Body of pancreas (tissue), 4 donors: ENCODE measurements around the gene YY1. TPM values are rescaled to one million over a fixed set of nuclear protein-coding genes. Genes with fewer than 3 reads are reported as not detected.

Source experiments
- ATAC-seq: fragments of 150-250 bp; one replicate; pipeline ENCODE4 v1.9.1; 2016
- DNase-seq, 4 donors: peaks; one replicate each; pipeline ENCODE4 v3.0.0-alpha.2; 2019
- H3K27ac ChIP-seq, 4 donors: fragments of 200-600 bp; sonication (generic); 1 replicate in 3 of 4; 2 replicates in 1 of 4; pipeline versions ENCODE4 v1.5.1 to v1.6.1; 2016 to 2019; ENCODE audit warnings: mild to moderate bottlenecking in 1 of 4, mixed read lengths in 1 of 4, moderate library complexity in 1 of 4
- H3K27me3 ChIP-seq, 2 donors: fragments of 200-600 bp; sonication (generic); one replicate each; pipeline ENCODE4 v1.6.0; 2016; ENCODE audit warnings: mild to moderate bottlenecking in 1 of 2
- H3K36me3 ChIP-seq, 2 donors: fragments of 200-600 bp; sonication (generic); replicated peaks in 1 of 2; 2 replicates each; pipeline ENCODE4 v1.5.1; 2016; ENCODE audit warnings: low read depth in 2 of 2; ENCODE audit not compliant: insufficient read depth in 1 of 2
- H3K4me1 ChIP-seq: fragments of 200-600 bp; sonication (generic); one replicate; pipeline ENCODE4 v1.6.0; 2016
- H3K4me3 ChIP-seq, 2 donors: fragments of 200-600 bp; sonication (generic); 1 replicate in 1 of 2; 2 replicates in 1 of 2; pipeline ENCODE4 v1.5.1; 2016 to 2019
- H3K9me3 ChIP-seq, 3 donors: fragments of 200-600 bp; sonication (generic); 1 replicate in 2 of 3; 2 replicates in 1 of 3; pipeline ENCODE4 v1.5.1; 2016
- CTCF ChIP-seq, 7 experiments: fragments of 450-650 bp in 4 of 7; fragments of 200-600 bp in 3 of 7; sonication (generic) in 3 of 7; IDR thresholded peaks; one replicate each; pipeline ENCODE4 v1.5.1; 2016 to 2019; ENCODE audit warnings: antibody characterized with exemption in 7 of 7
- POLR2A ChIP-seq, 3 donors: fragments of 450-650 bp; IDR thresholded peaks; one replicate each; pipeline ENCODE4 v1.6.1; 2016; ENCODE audit warnings: antibody characterized with exemption in 3 of 3, mild to moderate bottlenecking in 2 of 3
- WGBS, 2 donors: methylation state at CpG; one replicate each; pipeline ENCODE4 v1.1.5; 2017; 5-methylcytosine and 5-hydroxymethylcytosine counted together
- intact Hi-C: fragments of 100-400 bp; cut with DNase I; formaldehyde crosslinking; loops from one replicate; pipeline ENCODE4 v1.15.1; 2023
- total RNA-seq, 2 donors: library from RNA; depleted of rRNA; stranded (reverse); fragments of >200 nt; gene quantifications; one replicate each; pipeline ENCODE4 v1.1.0, GENCODE V29; 2016

The YY1 gene
- total RNA-seq, 2 donors from 2014 or later: 27.0 to 30.3 TPM

GRCh38 chr14:100211366-100211765, 27.6 kb upstream of the YY1 start:
- Histone ChIP-seq H3K27ac (no peak overlapping the region), H3K9me3 (no peaks in the 10 kb centered on the region), H3K4me3 (no peak overlapping the region), H3K4me1 (peaks cover 16% of the 10 kb centered on the region), H3K36me3 (no peaks in the 10 kb centered on the region), H3K27me3 (no peaks in the 10 kb centered on the region)
- TF ChIP-seq CTCF (IDR thresholded peaks at IDR 0.05) (no peak), POLR2A (IDR thresholded peaks at IDR 0.05) (no peak)
- DNase-seq (no peak), ATAC-seq (no peak)
- WGBS, 2 donors: 81 to 87% methylated on average over 4 to 9 of the region's 9 CpGs
- intact Hi-C loops: no loop called here

DNA sequence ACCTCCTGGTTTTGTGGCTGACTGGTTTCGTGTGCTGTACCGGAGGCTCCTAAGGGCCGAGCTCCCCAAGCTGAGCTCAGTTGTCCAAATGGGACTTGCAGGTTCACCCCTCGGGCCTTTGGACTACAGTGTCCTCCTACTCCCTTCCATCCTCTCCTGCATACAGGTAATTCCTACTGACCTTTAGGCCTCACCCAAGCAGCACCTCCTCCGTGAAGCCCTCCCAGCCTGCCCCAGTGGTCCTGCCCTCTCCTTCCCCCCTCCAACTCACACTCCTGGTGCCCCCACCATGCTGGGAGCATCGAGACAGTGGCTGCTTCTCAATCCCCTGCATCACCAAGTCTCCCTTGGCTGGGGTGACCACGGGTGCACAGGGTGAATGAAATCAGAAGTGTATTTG, 27.1 kb upstream of the YY1 start:
- Histone ChIP-seq H3K4me3 (no peak overlapping the region), H3K4me1 (peaks cover 16% of the 10 kb centered on the region), H3K27ac (no peak overlapping the region), H3K36me3 (no peaks in the 10 kb centered on the region), H3K27me3 (no peaks in the 10 kb centered on the region), H3K9me3 (no peaks in the 10 kb centered on the region)
- TF ChIP-seq CTCF (IDR thresholded peaks at IDR 0.05) (no peak), POLR2A (IDR thresholded peaks at IDR 0.05) (no peak)
- DNase-seq (no peak), ATAC-seq (no peak)
- intact Hi-C loops: no loop called here
- WGBS, 2 donors: 89 to 90% methylated on average over 7 of the region's 7 CpGs

- TF ChIP-seq POLR2A (IDR thresholded peaks at IDR 0.05): no peak
- no peaks in the 10 kb centered on the region for H3K36me3 ChIP-seq
- 90% methylated on average over 7 of the region's 7 CpGs for WGBS, 2 donors
- ATAC-seq (no peak), DNase-seq (no peak)
- H3K4me3 ChIP-seq: no peak overlapping the region
- peaks cover 16% of the 10 kb centered on the region for H3K4me1 ChIP-seq
- H3K27ac ChIP-seq: no peak overlapping the region
- H3K9me3 ChIP-seq: no peaks in the 10 kb centered on the region
- intact Hi-C loops: no loop called here
- H3K27me3 ChIP-seq: no peaks in the 10 kb centered on the region
These were observed 26.2 kb upstream of the YY1 start for GRCh38 chr14:100212476-100213333.

DNA sequence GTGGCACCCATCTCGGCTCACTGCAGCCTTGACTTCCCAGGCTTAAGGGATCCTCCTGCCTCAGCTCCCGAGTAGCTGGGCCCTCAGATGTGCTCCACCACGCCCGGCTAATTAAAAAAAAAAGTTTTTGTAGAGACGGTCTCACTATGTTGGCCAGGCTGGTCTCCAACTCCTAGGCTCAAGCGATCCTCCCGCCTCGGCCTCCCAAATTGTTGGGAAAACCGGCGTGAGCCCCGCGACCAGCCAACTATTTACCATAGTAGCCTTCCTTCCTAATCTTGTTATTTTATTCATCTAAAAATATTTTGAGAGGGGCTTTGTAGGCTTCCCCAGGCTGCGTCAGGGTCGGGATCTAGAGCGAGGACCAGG, 25.4 kb upstream of the YY1 start:
- no peaks in the 10 kb centered on the region for H3K36me3 ChIP-seq
- ATAC-seq (no peak), DNase-seq (no peak)
- H3K27ac ChIP-seq: peak overlapping the region in 3 of 4 donors; percentile 88 to 97 (median 96)
- no peaks in the 10 kb centered on the region for H3K27me3 ChIP-seq
- 51 to 59% methylated on average over 15 of the region's 15 CpGs for WGBS, 2 donors
- TF ChIP-seq CTCF (IDR thresholded peaks at IDR 0.05) (no peak), POLR2A (IDR thresholded peaks at IDR 0.05) (no peak)
- H3K4me3 ChIP-seq: peak overlapping the region; percentile 40 to 88
- peaks cover 16% of the 10 kb centered on the region for H3K4me1 ChIP-seq
- H3K9me3 ChIP-seq: no peaks in the 10 kb centered on the region
- intact Hi-C loops: no loop called here

DNA sequence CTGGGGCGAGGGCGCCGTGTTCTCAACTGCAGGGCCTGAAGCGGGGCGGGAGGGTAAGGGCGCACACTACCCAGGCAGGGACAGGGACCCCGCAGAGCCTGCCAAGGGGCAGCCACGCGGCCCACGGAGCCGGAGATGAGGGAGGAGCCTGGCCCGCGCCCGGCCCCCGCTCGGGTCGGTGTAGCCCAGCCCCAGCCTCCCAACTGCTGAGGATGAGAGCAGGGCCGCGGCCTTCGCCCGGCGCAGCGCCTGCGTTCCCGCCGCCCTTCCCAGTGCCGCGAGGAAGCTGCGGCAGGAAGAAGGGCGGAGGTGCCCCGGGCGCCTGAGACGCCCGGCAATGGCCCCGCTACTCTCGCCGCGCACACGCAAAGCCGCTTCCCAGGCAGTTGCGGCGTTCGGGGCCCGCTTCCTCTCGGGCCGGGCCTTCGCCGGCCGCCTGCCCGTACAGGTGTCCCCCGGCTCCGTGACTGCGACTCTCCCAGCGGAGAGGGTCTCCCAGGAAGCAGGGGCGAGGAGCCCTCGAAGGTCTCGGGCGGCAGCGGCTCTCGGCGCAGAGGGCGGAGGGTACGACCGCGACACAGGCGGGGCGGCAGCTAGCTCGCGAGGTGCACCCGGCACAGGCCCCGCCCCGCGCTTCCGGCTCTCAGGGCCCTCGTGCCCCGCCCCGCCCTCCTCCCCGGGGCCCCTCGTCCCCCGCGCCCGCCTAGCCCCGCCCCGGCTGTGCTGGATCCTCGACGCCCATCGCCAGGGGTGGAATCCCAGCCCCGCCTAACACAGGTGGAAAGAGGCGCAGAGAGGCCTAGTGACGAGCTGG, 24.8 kb upstream of the YY1 start:
- H3K9me3 ChIP-seq: no peaks in the 10 kb centered on the region
- H3K4me3 ChIP-seq: peak overlapping the region; percentile 40 to 88
- peak overlapping the region; percentile 70 to 97 (median 92) for H3K27ac ChIP-seq
- peak; percentile 80 to 89 (median 89) for TF ChIP-seq POLR2A (IDR thresholded peaks at IDR 0.05)
- no peak for TF ChIP-seq CTCF (IDR thresholded peaks at IDR 0.05)
- intact Hi-C loops: no loop called here
- H3K4me1 ChIP-seq: peaks cover 16% of the 10 kb centered on the region
- no peaks in the 10 kb centered on the region for H3K27me3 ChIP-seq
- ATAC-seq (peak; percentile 95), DNase-seq (peak; percentile 90 to 96 (median 94))
- H3K36me3 ChIP-seq: no peaks in the 10 kb centered on the region
- 2 to 7% methylated on average over 11 to 67 of the region's 90 CpGs for WGBS, 2 donors
